GM11168 (cell line): ENCODE data around the gene SPATA3.
"Not testable (repeated sequence)": the region's sequence is repeated elsewhere in the genome, so short reads cannot be mapped to it uniquely, and the experiment has no call there.

Source experiments
- in situ Hi-C: fragments of 300-500 bp; cut with MboI; formaldehyde crosslinking; loops from one replicate; pipeline ENCODE4 v1.12.0; 2022; ENCODE audit warnings: low sequenced_read_pairs; ENCODE audit not compliant: unreplicated experiment

Gene SPATA3

GRCh38 chr2:230987137-230988020, 8.5 kb upstream of the SPATA3 start:
- in situ Hi-C loops = loop anchor here (5.0 to 10.0 kb wide), 3 partner anchors 35 to 323 kb away; partner anchors contain the start of gene GPR55

GRCh38 chr2:230989731-230990130, 6.2 kb upstream of the SPATA3 start:
- in situ Hi-C loops = loop anchor here (5.0 to 10.0 kb wide), 4 partner anchors 37 to 325 kb away; partner anchors contain the start of gene GPR55

GRCh38 chr2:230990131-230990898, 5.6 kb upstream of the SPATA3 start:
- in situ Hi-C loops = loop anchor here (10.0 kb wide), 1 partner anchor 146 kb away; no protein-coding TSS in a partner anchor

- in situ Hi-C loops = loop anchor here (10.0 kb wide), 1 partner anchor 146 kb away; no protein-coding TSS in a partner anchor
These were observed 5.1 kb upstream of the SPATA3 start for GRCh38 chr2:230990899-230991150.

GRCh38 chr2:230991598-230991997, 4.3 kb upstream of the SPATA3 start:
- in situ Hi-C loops = loop anchor here (10.0 kb wide), 1 partner anchor 147 kb away; no protein-coding TSS in a partner anchor

GRCh38 chr2:230996661-230997060, 740 bp downstream of the SPATA3 start:
- in situ Hi-C loops = loop anchor here (10.0 kb wide), 1 partner anchor 152 kb away; no protein-coding TSS in a partner anchor

GRCh38 chr2:230998882-230999281, 3.0 kb downstream of the SPATA3 start:
- in situ Hi-C loops = loop anchor here (10.0 kb wide), 1 partner anchor 154 kb away; no protein-coding TSS in a partner anchor

- in situ Hi-C loops = loop anchor here (10.0 kb wide), 1 partner anchor 155 kb away; no protein-coding TSS in a partner anchor
These were observed 3.6 kb downstream of the SPATA3 start for GRCh38 chr2:230999477-230999876.

GRCh38 chr2:231000211-231000904, 4.4 kb downstream of the SPATA3 start:
- in situ Hi-C loops = no loop called here

GRCh38 chr2:231001036-231001435, 5.1 kb downstream of the SPATA3 start:
- in situ Hi-C loops = no loop called here

- in situ Hi-C loops = no loop called here
These were observed 6.0 kb downstream of the SPATA3 start for GRCh38 chr2:231001921-231002320.

GRCh38 chr2:231002641-231003040, 6.7 kb downstream of the SPATA3 start:
- in situ Hi-C loops = no loop called here

- in situ Hi-C loops = no loop called here
These were observed 7.3 kb downstream of the SPATA3 start for GRCh38 chr2:231003186-231003585.

GRCh38 chr2:231004930-231005329, 9.0 kb downstream of the SPATA3 start:
- in situ Hi-C loops = not testable (repeated sequence)

- in situ Hi-C loops = no loop called here
These were observed 11.6 kb downstream of the SPATA3 start for GRCh38 chr2:231007286-231008098.

- in situ Hi-C loops = no loop called here
These were observed 12.2 kb downstream of the SPATA3 start for GRCh38 chr2:231008131-231008530.

GRCh38 chr2:231009236-231009919, 13.5 kb downstream of the SPATA3 start:
- in situ Hi-C loops = no loop called here

GRCh38 chr2:231010201-231010730, 14.3 kb downstream of the SPATA3 start:
- in situ Hi-C loops = no loop called here

GRCh38 chr2:231011526-231011925, 15.6 kb downstream of the SPATA3 start:
- in situ Hi-C loops = no loop called here
